Stimulated activated CD8-positive, alpha-beta memory T cell treated with anti-CD3 and anti-CD28 coated beads, Interleukin-15, amount 100 ng/mL, for 4 hours (primary cell): ENCODE data around the gene FAF1.
"Not testable (repeated sequence)": the region's sequence is repeated elsewhere in the genome, so short reads cannot be mapped to it uniquely, and the experiment has no call there.

Source experiments
- DNase-seq, 2 donors: peaks; one replicate each; pipeline ENCODE4 v3.0.0-alpha.2; 2020; ENCODE audit warnings: low read depth in 2 of 2

The FAF1 gene

GRCh38 chr1:50559421-50559820 lies 400.6 kb downstream of the FAF1 start:
- no peak for DNase-seq

GRCh38 chr1:50553921-50554320 lies 406.1 kb downstream of the FAF1 start:
- DNase-seq, result no peak

DNA sequence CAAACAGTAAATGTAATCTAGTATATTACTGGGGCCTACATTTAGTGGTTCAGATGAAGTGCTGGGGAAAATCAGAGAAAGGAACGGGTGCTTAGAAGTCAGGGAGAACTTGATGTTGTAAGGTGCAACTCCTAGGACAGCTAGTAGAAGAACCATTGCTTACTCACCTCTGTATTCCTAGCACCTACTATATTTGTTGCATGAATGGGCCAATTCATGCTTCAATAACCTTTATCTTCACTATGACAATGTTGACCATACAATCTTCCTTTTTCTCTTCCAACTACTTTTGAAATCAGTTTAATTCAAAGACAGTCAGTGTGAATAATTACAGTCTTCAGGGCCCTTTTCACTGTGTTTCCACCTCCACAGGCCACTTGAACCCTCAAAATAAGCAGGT lies 411.8 kb downstream of the FAF1 start:
- DNase-seq, result no peak

DNA sequence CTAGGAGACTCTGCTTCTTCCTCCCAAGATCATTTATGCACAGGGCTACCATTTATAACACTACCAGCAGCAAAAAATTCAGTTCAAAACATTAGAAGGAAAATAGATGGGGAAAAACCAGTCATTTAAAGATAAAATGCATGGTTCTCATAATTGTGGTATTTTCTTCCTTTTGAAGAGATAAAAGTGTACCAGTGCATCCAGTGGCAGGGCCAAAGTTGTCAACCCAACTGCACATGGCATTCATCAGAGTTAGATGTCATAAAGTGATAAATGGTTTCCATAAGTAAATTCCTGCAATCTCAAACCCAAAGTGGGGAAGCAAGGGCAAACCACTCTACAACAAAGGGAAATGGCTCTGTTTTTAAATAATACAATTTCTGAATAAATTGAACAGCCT lies 417.7 kb downstream of the FAF1 start:
- DNase-seq, result no peak

DNA sequence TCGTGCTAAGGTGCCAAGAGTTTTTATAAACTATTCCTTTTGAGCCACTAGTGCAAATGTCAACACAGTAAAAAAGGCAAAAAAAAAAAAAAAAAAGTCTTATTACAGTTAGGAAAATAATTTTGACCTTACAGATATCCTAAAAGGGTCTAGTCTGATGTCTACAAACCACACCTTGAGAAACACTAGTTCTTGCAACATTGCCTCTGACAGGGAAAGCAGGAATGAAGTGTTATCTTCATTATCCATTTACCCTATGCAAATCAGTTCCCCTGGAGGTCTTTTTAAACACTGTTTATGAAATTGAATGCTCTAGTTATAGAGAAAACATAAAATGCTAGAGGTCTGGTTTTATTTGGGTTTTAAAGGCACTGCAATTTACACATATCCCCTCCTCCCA lies 421.6 kb downstream of the FAF1 start:
- DNase-seq, result no peak

DNA sequence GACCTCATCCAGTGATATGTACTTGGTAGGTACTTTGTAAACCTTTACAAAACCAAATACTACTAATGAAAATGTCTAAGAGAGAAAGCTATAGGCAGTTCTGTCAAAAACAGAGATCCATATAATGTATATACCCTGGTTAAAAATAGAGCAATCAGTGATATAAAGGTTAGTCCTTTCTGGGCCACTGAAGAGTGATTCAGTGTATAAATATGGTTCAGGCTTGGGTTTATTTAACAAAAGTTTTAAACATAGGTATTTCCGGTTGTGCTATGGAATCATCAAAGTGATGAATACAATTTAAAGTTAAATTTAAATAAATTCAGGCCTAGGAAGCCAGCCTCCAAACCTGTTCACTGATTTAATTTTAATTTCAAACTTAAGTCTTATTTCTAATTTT lies 428.5 kb downstream of the FAF1 start:
- DNase-seq, result no peak

- DNase-seq, result no peak
Measured at GRCh38 chr1:50531027-50531426, 429.0 kb downstream of the FAF1 start.

- no peak for DNase-seq
Measured at GRCh38 chr1:50529510-50529909, 430.6 kb downstream of the FAF1 start.

GRCh38 chr1:50527987-50528320 lies 432.1 kb downstream of the FAF1 start:
- not testable (repeated sequence) for DNase-seq

DNA sequence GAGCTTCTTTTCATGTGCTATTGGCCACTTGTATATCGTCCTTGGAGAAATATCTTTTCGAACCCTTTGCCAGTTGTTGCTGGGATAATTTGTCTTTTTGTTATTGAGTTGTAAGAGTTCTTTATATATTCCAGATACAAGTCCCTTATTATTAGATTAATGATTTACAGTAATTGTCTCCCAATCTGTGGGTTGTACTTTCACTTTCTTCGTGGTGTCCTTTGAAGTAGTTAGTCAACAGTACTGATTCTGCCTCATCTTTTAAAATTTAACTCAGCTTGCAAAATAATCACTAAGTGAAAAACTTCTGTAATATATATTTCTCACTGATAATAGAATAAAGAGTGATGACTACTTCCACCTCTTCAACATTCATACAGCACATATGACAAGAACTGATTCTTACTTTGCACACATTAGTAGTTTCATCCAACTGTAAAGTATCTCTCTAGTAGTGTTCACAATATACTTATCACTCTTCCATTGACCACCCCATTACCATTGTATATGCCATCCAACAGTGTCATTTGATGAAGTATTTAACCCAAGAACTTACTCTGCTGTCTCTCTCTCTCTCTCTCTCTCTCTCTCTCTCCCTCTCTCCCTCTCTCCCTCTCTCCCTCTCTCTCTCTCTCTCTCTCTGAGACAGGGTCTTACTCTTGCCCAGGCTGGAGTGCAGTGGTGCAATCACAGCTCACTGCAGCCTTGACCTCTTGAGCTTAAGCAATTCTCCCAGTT lies 432.6 kb downstream of the FAF1 start:
- DNase-seq, result no peak

- no peak for DNase-seq
Measured at GRCh38 chr1:50526431-50526830, 433.6 kb downstream of the FAF1 start.

DNA sequence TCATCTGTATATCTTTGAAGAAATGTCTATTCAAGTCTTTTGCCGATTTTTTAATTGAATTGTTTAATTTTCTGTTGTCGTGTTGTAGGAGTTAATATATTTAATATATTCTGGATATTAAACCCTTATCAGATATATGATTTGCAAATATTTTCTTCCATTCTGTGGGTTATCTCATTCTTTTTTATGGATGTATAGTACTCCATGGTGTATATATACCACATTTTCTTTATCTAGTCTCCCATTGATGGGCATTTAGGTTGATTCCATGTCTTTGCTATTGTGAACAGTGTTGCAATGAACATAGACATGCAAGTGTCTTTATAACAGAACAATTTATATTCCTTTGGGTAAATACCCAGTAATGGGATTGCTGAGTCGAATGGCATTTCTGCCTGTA lies 436.5 kb downstream of the FAF1 start:
- DNase-seq, result no peak

GRCh38 chr1:50522691-50523342 lies 437.2 kb downstream of the FAF1 start:
- DNase-seq, result no peak

DNA sequence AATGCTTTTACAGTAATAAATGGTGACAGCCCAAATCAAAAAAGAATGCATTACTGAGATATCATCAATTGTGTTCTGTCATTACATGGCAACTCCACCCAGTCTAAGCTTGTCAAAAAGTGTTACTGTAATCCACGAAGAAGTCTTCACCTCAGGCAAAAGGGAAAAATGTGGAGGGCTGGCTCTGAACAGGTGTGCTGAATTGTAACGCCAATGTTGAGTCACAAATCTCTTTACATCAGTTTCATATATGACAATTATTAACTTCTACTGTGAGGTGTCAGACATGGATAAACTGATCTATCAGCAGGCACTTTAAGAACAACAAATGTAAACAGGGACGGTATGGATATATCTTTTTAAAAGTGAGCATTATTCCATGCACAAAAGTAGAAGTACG lies 438.4 kb downstream of the FAF1 start:
- no peak for DNase-seq

DNA sequence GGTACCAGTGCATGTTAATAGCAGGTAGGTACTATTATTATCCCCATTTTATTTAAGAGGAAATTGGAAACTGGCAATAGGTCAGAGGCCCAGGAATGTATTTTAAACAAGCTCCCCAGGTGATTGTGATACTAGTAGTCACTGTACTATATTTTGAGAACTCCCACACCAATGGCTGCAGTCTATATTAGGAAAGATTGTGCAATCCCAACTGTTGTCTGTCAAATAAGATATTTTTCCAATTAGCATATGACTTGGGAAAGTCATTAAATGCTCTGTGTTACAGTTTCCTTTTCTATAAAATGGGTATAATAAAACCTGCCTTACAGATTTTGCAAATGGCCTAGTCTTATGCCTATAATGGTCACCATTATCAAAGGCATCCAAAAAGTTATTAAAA lies 442.6 kb downstream of the FAF1 start:
- DNase-seq, result no peak

GRCh38 chr1:50516056-50516455 lies 444.0 kb downstream of the FAF1 start:
- no peak for DNase-seq

DNA sequence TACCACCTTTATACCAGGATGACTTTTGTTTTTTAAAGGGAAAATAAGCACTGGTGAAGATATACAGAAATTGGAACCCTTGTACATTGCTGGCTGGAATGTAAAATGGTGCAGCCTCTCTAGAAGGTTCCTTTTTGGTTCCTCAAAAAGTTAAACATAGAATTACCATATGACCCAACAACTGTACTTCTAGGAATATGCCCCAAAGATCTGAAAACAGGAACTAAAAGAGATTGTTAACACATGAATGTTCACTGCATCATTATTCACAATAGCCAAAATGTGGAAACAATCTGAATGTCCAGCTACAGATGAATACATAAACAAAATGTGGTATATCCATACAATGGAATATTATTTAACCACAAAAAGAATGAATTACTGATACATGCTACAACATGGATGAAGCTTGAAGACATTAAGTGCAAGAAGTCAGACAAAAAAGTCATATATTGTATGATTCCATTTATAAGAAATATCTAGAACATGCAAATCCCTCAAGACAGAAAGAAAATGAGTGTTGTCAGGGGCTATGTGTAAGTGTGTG lies 452.0 kb downstream of the FAF1 start:
- no peak for DNase-seq

GRCh38 chr1:50505427-50505826 lies 454.6 kb downstream of the FAF1 start:
- DNase-seq, result no peak

GRCh38 chr1:50503515-50503914 lies 456.6 kb downstream of the FAF1 start:
- no peak for DNase-seq

DNA sequence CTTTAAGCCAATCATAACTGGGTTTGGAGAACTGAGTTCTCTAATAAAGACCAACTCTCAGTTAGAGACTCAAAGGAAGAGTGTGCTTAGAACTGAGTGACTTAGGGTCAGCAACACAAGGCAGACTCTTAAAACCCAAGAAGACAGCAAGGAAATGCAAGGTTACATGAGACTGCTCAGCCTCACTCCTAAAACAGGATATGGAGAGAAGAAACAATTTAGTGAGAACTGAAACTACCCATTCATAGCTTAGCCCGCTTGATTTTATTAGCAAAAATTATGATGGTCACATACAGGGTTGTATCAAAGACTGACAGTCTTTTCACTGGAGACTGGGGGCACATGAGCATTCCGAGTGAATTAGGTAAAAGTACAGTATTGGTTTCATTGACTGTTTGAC lies 457.9 kb downstream of the FAF1 start:
- DNase-seq, result no peak

- no peak for DNase-seq
Measured at GRCh38 chr1:50497007-50497406, 463.1 kb downstream of the FAF1 start.

DNA sequence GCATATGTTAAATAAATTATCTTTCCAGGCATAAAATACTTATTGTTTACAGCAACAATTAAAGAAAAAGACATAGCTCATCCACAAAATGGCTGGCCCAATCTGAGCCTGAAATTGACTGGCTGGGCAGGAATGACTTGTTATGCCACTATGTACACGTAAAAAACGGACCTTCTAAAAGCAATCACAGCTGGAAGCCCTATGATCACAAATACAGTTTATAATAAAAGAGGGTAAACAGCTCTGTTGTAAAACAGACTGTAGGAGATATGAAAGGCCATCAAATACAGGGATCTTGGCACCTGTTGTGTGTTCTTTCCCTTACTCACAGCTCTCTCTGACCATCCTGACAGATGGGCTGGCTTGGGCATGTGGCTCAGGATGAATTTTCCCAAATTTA lies 466.4 kb downstream of the FAF1 start:
- DNase-seq, result no peak

- DNase-seq, result no peak
Measured at GRCh38 chr1:50492142-50492541, 467.9 kb downstream of the FAF1 start.

GRCh38 chr1:50491142-50491541 lies 468.9 kb downstream of the FAF1 start:
- DNase-seq, result no peak
